GM15510 (cell line): ENCODE measurements around the gene LRFN2.

Experiments used
- POLR2A ChIP-seq: IDR thresholded peaks from 3 replicates; pipeline ENCODE4 v1.6.1; 2011; ENCODE audit warnings: borderline replicate concordance; ENCODE audit not compliant: insufficient read length; ENCODE audit errors: extremely low read depth

The LRFN2 gene

GRCh38 chr6:40484066-40484465 lies 103.1 kb downstream of the LRFN2 start:
- TF ChIP-seq POLR2A, result no peak

GRCh38 chr6:40482532-40482931 lies 104.6 kb downstream of the LRFN2 start:
- no peak for TF ChIP-seq POLR2A

DNA sequence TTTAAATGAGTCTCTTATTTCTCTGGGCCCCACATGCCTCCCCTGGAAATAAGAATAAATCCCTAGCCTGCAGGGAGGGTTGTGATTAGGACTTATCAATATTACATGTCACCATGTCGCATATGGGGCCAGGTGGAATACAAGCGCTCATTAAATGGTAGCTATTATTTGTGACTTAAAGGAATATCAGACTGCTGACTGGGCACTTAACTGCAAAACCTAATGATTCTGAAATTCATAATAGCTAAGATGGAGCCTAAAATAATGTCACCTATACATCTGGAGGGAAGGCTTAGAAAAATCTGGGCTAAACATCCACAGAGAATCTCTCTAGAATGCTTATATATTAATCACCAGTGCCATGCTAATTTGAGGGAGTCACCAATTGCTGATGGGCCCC lies 106.5 kb downstream of the LRFN2 start:
- TF ChIP-seq POLR2A, result no peak

- TF ChIP-seq POLR2A, result no peak
These were observed 107.5 kb downstream of the LRFN2 start for GRCh38 chr6:40479706-40480105.

GRCh38 chr6:40477246-40478126 lies 109.7 kb downstream of the LRFN2 start:
- TF ChIP-seq POLR2A, result no peak

DNA sequence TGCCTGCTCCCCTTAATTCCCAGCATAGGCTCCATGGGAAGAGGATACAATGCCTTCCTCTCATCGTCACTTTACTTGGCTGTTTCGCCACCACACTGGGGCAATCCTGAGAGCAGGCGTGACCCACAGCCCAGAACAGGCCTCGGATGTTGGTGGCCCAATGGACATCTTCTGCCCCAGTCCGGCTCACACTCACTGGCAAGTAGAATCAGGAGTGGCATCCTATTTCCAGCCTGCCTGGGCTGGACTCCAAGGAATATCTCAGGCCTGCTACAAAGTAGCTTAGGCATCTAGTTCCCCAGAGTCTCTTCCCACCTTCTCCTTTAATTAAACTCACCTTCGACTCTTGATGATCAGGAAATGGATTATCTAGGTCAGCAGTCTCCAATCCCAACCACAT lies 110.5 kb downstream of the LRFN2 start:
- TF ChIP-seq POLR2A, result no peak

GRCh38 chr6:40474937-40475336 lies 112.2 kb downstream of the LRFN2 start:
- TF ChIP-seq POLR2A, result no peak

DNA sequence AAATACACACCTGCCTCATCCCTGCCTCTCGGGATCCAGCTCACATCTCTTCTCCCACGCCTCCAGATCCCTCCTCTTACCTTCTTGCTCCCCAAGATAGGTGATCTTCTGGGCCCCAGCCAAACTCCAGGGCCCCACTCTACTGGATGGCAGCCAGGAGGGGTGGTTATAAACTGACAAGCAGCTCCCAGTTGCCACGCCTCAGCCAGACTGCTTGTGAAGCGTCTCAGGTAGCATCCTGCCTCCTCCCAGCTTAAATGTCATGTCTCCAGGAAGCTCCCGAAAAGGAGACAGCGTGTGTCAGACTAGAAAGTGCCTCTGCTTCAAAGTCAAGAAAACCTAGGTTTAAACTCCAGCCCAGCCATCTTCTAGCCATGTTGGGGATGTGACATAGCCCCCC lies 114.1 kb downstream of the LRFN2 start:
- TF ChIP-seq POLR2A, result no peak

GRCh38 chr6:40472353-40472752 lies 114.8 kb downstream of the LRFN2 start:
- TF ChIP-seq POLR2A, result no peak

GRCh38 chr6:40471243-40471642 lies 115.9 kb downstream of the LRFN2 start:
- TF ChIP-seq POLR2A, result no peak

DNA sequence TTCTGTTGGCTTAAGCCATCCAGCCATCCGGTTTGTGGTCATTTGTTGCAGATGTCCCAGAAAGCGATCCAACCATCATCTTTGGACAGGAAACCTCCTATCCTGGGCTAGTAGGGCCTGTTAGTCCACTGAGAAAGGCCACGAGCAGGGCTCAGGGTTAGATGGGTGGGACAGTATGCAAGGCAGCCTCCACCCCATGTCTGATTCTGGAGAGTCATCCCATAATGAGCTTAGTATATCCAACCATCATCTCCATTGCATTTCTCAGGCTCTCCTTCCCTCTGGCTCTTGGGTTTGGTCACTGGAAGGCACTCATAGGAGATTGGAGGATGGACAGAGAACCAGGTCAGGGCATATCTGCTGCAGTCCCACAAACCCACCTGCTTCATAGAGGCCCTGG lies 117.8 kb downstream of the LRFN2 start:
- TF ChIP-seq POLR2A, result no peak

GRCh38 chr6:40466986-40467539 lies 120.1 kb downstream of the LRFN2 start:
- no peak for TF ChIP-seq POLR2A

DNA sequence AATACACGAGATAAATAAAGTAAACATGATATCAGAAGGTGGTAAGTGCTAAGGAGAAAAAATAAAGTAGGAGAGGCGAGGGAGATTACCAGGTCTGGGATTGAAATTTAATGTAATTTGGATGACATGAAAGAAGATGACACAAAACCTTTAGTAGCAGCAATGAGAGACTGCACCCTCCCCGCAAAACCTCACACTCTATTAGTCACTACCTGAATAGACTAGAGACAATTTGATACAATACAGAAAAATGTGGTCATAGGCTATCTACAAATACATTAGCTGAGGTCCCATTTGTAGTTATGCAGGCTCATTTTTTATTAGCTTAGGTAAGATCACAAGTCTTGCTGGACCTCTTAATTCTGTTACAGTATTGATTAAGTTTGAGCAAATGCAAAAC lies 125.5 kb downstream of the LRFN2 start:
- TF ChIP-seq POLR2A, result no peak

DNA sequence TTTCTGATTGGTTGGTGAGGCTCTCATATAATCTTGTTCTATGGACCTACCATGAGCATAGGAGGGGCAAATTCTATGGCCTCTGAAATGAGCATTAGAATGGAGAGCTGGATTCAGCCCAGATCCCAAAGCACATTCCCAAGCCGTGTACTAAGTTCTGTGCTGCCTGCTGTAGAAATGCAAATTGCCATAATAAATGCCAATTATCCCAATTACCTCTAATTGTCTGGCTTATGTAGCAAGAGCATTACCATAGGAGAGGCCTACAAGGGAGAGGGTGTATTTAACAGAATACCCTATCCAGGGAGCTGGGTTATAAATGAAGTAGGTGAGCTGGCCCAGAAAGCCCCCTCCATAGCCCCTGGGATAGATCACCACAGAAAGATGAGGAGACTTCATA lies 126.8 kb downstream of the LRFN2 start:
- no peak for TF ChIP-seq POLR2A

DNA sequence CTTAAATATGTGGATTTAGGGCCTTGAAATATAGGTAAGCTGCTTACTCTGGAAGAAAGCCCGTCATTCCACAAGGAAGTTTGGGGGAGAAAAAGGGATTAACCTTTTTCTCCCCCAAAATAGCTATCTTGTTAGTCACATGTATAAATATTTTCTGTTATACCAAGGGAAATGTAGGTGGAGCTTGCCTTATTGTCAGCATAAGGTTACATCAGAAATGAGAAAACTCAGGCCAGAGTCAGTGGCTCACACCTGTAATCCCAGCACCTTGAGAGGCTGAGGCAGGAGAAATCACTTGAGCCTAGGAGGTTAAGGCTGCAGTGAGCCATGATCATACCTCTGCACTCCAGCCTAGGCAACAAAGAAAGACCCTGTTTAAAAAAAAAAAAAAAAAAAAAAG lies 129.9 kb downstream of the LRFN2 start:
- TF ChIP-seq POLR2A, result no peak

DNA sequence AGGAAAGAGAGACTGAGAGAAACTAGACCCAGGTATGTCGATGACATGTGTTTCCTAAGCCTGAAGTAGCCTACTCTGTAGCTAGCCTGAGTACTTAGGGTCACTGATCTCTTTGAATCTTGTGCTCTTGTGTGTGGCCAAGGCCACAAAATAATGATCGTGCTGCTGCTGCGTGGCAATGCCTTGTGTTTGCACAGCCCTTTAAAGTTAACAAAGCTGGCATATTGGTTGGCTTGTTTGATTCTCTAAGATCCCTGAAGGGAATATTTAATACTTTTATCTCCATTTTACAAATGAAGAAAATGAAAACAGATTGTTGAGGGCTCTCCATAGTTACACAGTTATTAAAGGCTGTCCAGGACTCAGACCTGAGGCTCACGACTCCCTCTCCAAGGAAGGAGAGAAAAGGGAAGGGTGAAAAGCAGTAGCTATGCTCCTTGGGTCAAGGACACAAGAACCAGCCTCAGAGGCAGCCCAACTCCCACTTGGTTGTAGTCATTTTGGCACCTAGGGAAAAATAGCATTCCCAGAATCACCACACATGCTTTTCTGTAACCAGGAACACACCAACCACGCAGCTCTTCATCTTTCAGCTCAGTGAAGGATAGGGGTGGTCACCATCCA lies 130.7 kb downstream of the LRFN2 start:
- TF ChIP-seq POLR2A, result no peak
